HepG2 (cell line): ENCODE measurements around the gene GPR62. TPM values are rescaled to one million over a fixed set of nuclear protein-coding genes. Genes with fewer than 3 reads are reported as not detected.
A peak's percentile ranks its signal among the peaks of the same experiment; 100 is the strongest.

Experiments used
- ATF3 ChIP-seq: sonication (generic); formaldehyde crosslinking; IDR thresholded peaks from 2 replicates; pipeline ENCODE4 v1.4.0; 2020; ENCODE audit warnings: missing genetic modification reagents
- ATF5 ChIP-seq: sonication (generic); formaldehyde crosslinking; IDR thresholded peaks from 2 replicates; pipeline ENCODE4 v1.4.0; 2020; ENCODE audit warnings: mild to moderate bottlenecking, low read depth, missing genetic modification reagents
- E2F1 ChIP-seq: sonication (generic); formaldehyde crosslinking; IDR thresholded peaks from 2 replicates; pipeline ENCODE4 v1.5.0; 2020; ENCODE audit warnings: missing genetic modification reagents
- GMEB1 ChIP-seq: sonication (generic); formaldehyde crosslinking; IDR thresholded peaks from 2 replicates; pipeline ENCODE4 v1.5.1; 2020; ENCODE audit warnings: missing genetic modification reagents, mild to moderate bottlenecking, borderline replicate concordance
- HDAC1 ChIP-seq: sonication (generic); formaldehyde crosslinking; IDR thresholded peaks from 2 replicates; pipeline ENCODE4 v1.5.1; 2020; ENCODE audit warnings: mild to moderate bottlenecking, missing genetic modification reagents
- MAFF ChIP-seq: IDR thresholded peaks from 2 replicates; pipeline ENCODE4 v1.6.1; 2011; ENCODE audit warnings: low read depth, low read length, improper control_type of control experiment
- MYC ChIP-seq: sonication (generic); formaldehyde crosslinking; IDR thresholded peaks from 2 replicates; pipeline ENCODE4 v1.9.0; 2021; ENCODE audit warnings: missing genetic modification reagents, borderline replicate concordance
- MYNN ChIP-seq: sonication (generic); formaldehyde crosslinking; IDR thresholded peaks from 2 replicates; pipeline ENCODE4 v1.4.0; 2020; ENCODE audit warnings: mild to moderate bottlenecking, low read depth, missing genetic modification reagents
- NR3C1 ChIP-seq: sonication (generic); formaldehyde crosslinking; IDR thresholded peaks from 2 replicates; pipeline ENCODE4 v1.4.0; 2020; ENCODE audit warnings: missing genetic modification reagents
- PAF1 ChIP-seq: IDR thresholded peaks from 2 replicates; pipeline ENCODE4 v1.6.1; 2016; ENCODE audit warnings: missing genetic modification reagents, missing compliant biosample characterization
- SYNCRIP ChIP-seq: fragments of 200-400 bp; formaldehyde crosslinking; IDR thresholded peaks from 2 replicates; pipeline ENCODE4 v1.6.1; 2018; ENCODE audit warnings: mild to moderate bottlenecking, low read depth, low read length; ENCODE audit not compliant: insufficient read depth
- ZBTB37 ChIP-seq: sonication (generic); formaldehyde crosslinking; IDR thresholded peaks from 2 replicates; pipeline ENCODE4 v1.4.0; 2020; ENCODE audit warnings: mild to moderate bottlenecking, missing genetic modification reagents
- ZFP36L1 ChIP-seq: sonication (generic); formaldehyde crosslinking; IDR thresholded peaks from 2 replicates; pipeline ENCODE4 v1.8.0; 2022; ENCODE audit warnings: mild to moderate bottlenecking, missing genetic modification reagents, moderate library complexity
- ZHX1 ChIP-seq: sonication (generic); formaldehyde crosslinking; IDR thresholded peaks from 2 replicates; pipeline ENCODE4 v1.8.1; 2022; ENCODE audit warnings: low read depth, mild to moderate bottlenecking, missing genetic modification reagents
- ZNF138 ChIP-seq: sonication (generic); formaldehyde crosslinking; IDR thresholded peaks from 2 replicates; pipeline ENCODE4 v1.5.0; 2020; ENCODE audit warnings: mild to moderate bottlenecking, low read depth, missing genetic modification reagents
- ZNF329 ChIP-seq: sonication (generic); formaldehyde crosslinking; IDR thresholded peaks from 2 replicates; pipeline ENCODE4 v1.9.0; 2021; ENCODE audit warnings: low read depth, mild to moderate bottlenecking, missing genetic modification reagents
- ZNF337 ChIP-seq: sonication (generic); formaldehyde crosslinking; IDR thresholded peaks from 2 replicates; pipeline ENCODE4 v1.5.1; 2020; ENCODE audit warnings: missing genetic modification reagents, low read depth, mild to moderate bottlenecking, borderline replicate concordance
- ZNF446 ChIP-seq: sonication (generic); formaldehyde crosslinking; IDR thresholded peaks from 2 replicates; pipeline ENCODE4 v1.5.0; 2020; ENCODE audit warnings: mild to moderate bottlenecking, missing genetic modification reagents
- ZNF563 ChIP-seq: sonication (generic); formaldehyde crosslinking; IDR thresholded peaks from 2 replicates; pipeline ENCODE4 v1.8.0; 2022; ENCODE audit warnings: mild to moderate bottlenecking, moderate library complexity, missing genetic modification reagents
- ZNF788 ChIP-seq: sonication (generic); formaldehyde crosslinking; IDR thresholded peaks from 2 replicates; pipeline ENCODE4 v1.5.0; 2020; ENCODE audit warnings: mild to moderate bottlenecking, missing genetic modification reagents, borderline replicate concordance
- polyA plus RNA-seq, 8 experiments: library from polyadenylated mRNA; depleted of rRNA in 3 of 8; stranded (reverse) in 7 of 8; unstranded in 1 of 8; fragments of >200 nt; fragmentation: Illumina TruSeq in 4 of 8; extraction: Trizol in 4 of 8; gene quantifications; 2 replicates each; pipeline versions ENCODE4 v1.2.1 to v1.2.3, GENCODE V29; 2011 to 2016; ENCODE audit warnings: low read depth in 4 of 8, missing spikeins in 1 of 8, mixed read lengths in 1 of 8; ENCODE audit not compliant: insufficient read depth in 1 of 8
- total RNA-seq, 5 experiments: library from RNA; depleted of rRNA; stranded (reverse); fragments of >200 nt; fragmentation: Illumina TruSeq; extraction: Trizol; gene quantifications; 2 replicates each; pipeline ENCODE4 v1.2.3, GENCODE V29; 2016; ENCODE audit warnings: low read depth in 1 of 5

The GPR62 gene
- total and polyA plus RNA-seq, 2 of the 13 experiments (the other 11 are each of a cell fraction or from before 2014, with no cell fraction given), result not detected

DNA sequence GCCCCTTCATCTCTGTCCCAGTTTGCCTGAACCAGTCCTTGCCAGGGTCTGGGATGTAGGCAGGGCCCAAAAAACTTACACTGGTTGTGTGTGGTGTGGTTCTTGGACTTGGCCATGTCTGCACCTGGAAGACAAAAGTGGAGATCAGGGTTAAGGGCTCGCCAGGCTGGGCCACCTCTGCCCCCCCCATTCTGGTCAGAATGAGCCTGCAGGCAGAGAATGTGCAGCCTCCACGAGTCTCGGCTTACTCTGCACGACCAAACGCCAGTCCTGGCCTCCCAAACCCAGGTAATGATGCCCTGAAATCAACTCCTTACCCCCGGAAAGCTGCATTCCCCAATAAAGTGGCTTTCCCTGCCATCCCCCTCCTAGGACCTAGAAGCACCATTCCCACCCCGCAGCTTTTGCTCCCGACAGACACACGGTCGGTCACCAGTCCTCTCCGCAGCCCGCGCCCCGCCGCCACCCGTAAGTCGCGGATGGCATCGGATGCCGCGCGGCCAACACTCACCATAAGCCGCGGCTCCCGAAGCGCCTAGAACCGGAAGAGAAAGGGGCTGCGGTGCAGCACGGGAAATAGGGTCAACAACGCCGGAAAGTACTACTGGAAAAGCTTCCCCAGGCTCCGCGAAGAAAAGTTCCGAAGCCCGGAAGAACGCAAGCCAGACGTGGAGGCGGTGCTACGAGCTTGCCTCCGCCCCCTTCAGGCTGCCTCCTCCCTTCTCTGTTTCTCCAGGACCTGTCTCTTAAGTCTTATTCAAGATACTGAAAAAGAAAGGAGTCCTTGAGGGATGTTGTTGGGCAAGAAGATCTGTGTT, 40.4 kb downstream of the GPR62 start, which contains the start of gene RPL29 (continued):
- TF ChIP-seq ATF3 (CRISPR knock-in tag) (peak; percentile 50; the same call in 1 of the 2 replicates), GMEB1 (CRISPR knock-in tag) (peak; percentile 81; the same call in 1 of the 2 replicates), MYC (CRISPR knock-in tag) (peak; percentile 100), ZFP36L1 (0 out of 2 replicates have a peak, but pooled peaks have one; percentile 44), SYNCRIP (no peak), ZBTB37 (no peak), ZNF788 (CRISPR knock-in tag) (peak; percentile 87; the same call in 1 of the 2 replicates), ATF5 (CRISPR knock-in tag) (no peak), MYNN (CRISPR knock-in tag) (peak; percentile 92; the same call in 1 of the 2 replicates), E2F1 (peak; percentile 56; the same call in 1 of the 2 replicates), ZNF329 (CRISPR knock-in tag) (0 out of 2 replicates have a peak, but pooled peaks have one; percentile 70), PAF1 (CRISPR knock-in tag) (no peak), ZNF446 (CRISPR knock-in tag) (0 out of 2 replicates have a peak, but pooled peaks have one; percentile 47), HDAC1 (CRISPR knock-in tag) (peak; percentile 94), ZHX1 (CRISPR knock-in tag) (0 out of 2 replicates have a peak, but pooled peaks have one; percentile 25), ZNF563 (CRISPR knock-in tag) (peak; percentile 43; the same call in 1 of the 2 replicates), NR3C1 (CRISPR knock-in tag) (no peak), ZNF138 (no peak), ZNF337 (CRISPR knock-in tag) (no peak), MAFF (no peak)
